AG04450 (cell line): ENCODE results near the gene GUCA2A. TPM values are rescaled to one million over a fixed set of nuclear protein-coding genes. Genes with fewer than 3 reads are reported as not detected.

ENCODE experiments used
- CTCF ChIA-PET: fragments of 300-600, 350-600 bp; formaldehyde crosslinking; extraction: SDS; loops from one replicate; lab custom pipeline; 2022; ENCODE audit warnings: antibody characterized with exemption, inconsistent platforms; lab: Charles Lee
- POLR2A ChIA-PET: fragments of 350-600 bp; formaldehyde crosslinking; extraction: SDS; loops from one replicate; lab custom pipeline; 2021; ENCODE audit warnings: antibody characterized with exemption, inconsistent platforms; lab: Yijun Ruan, JAX
- DNase-seq: peaks from one replicate; pipeline ENCODE4 v3.0.0-alpha.2; 2011; ENCODE audit warnings: low read depth, low spot score
- H3K27ac ChIP-seq: one replicate; pipeline ENCODE4 v1.5.1; 2012; ENCODE audit warnings: low read depth, low read length, control low read depth
- H3K27me3 ChIP-seq: one replicate; pipeline ENCODE4 v1.6.0; 2012; ENCODE audit warnings: low read length; ENCODE audit not compliant: control insufficient read depth, insufficient read depth
- H3K4me3 ChIP-seq: 2 replicates; pipeline ENCODE4 v1.5.1; 2011; ENCODE audit warnings: mild to moderate bottlenecking, low read depth, low read length, control low read depth
- H3K9me3 ChIP-seq: 2 replicates; pipeline ENCODE4 v1.5.1; 2012; ENCODE audit warnings: low read length; ENCODE audit not compliant: control insufficient read depth, insufficient read depth
- polyA plus RNA-seq: library from polyadenylated mRNA; depleted of rRNA; stranded (reverse); fragments of >200 nt; gene quantifications from 2 replicates; pipeline ENCODE4 v1.2.3, GENCODE V29; 2011
- TF ChIP-seq, protein P1 (sequence below): IDR thresholded peaks from 2 replicates; pipeline ENCODE4 v1.5.1; 2011; ENCODE audit warnings: low read depth, low read length, control low read depth, inconsistent platforms

GUCA2A gene
- polyA plus RNA-seq, 1 experiment, result not detected

DNA sequence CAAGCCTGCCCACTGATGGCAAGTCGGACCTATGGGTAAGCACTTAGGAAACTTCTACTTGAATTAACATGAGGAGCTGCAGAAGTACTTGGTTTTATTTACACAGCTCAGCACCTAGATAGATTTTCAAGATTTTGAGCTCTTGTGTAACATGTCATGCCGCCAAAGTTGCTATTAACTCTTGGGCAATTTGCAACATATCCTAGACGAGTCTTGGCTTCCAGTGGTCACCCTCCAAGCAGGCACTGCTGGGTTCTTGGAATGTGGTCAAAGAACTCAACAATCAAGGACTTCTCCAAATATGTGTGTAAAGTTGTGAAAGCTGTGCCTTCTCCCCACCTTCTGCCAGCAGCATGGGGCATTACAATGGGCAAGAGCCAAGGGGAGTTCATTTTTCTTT, 29.1 kb downstream of the GUCA2A start:
- peaks cover 24% of the 10 kb centered on the region for H3K27me3 ChIP-seq
- TF ChIP-seq, protein P1, sequence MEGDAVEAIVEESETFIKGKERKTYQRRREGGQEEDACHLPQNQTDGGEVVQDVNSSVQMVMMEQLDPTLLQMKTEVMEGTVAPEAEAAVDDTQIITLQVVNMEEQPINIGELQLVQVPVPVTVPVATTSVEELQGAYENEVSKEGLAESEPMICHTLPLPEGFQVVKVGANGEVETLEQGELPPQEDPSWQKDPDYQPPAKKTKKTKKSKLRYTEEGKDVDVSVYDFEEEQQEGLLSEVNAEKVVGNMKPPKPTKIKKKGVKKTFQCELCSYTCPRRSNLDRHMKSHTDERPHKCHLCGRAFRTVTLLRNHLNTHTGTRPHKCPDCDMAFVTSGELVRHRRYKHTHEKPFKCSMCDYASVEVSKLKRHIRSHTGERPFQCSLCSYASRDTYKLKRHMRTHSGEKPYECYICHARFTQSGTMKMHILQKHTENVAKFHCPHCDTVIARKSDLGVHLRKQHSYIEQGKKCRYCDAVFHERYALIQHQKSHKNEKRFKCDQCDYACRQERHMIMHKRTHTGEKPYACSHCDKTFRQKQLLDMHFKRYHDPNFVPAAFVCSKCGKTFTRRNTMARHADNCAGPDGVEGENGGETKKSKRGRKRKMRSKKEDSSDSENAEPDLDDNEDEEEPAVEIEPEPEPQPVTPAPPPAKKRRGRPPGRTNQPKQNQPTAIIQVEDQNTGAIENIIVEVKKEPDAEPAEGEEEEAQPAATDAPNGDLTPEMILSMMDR, result no peak
- no peak for DNase-seq
- no peak overlapping the region for H3K4me3 ChIP-seq
- H3K27ac ChIP-seq, result no peak overlapping the region
- ChIA-PET CTCF (no interaction called here), POLR2A (no interaction called here)
- H3K9me3 ChIP-seq, result no peaks in the 10 kb centered on the region; the same call in 1 of the 2 replicates

DNA sequence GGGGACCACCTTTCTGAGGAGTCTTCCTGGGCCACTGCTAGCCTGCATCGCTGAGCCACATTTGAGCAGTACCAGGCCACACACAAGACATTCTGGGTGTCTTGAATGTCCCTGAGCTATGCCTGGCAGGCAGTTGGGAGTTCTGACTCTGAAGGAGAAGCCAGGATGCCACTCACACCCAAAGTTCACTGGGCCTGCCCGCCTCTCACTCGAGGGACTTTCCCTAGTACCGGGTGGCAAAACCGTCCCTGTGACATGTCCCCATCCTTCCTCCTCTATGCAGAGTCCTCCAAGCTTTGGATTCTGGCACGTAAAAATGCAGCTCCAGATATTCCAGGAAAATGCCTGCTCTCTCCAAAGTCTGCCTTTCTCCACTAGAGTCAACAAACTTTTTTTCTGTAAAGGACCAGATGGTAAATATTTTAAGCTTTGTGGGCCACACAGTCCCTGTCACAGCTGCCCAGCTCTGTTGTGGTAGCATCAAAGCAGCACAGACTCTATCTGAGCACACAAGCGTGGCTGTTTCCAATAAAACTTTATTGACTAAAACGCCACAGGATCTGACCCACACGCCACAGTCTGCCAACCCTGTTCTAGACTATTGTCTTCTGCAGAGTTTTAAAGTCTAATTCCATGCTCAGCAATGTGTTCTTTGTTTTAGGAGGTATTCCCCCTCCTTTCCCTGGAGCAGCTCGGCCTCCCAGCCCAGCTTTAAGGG, 30.6 kb downstream of the GUCA2A start:
- Histone ChIP-seq H3K27ac (no peak overlapping the region), H3K4me3 (no peak overlapping the region), H3K9me3 (no peaks in the 10 kb centered on the region; the same call in 1 of the 2 replicates), H3K27me3 (peaks cover 32% of the 10 kb centered on the region)
- CTCF ChIA-PET, result no interaction called here
- TF ChIP-seq, protein P1, result no peak
- DNase-seq, result no peak
- POLR2A ChIA-PET, result no interaction called here

DNA sequence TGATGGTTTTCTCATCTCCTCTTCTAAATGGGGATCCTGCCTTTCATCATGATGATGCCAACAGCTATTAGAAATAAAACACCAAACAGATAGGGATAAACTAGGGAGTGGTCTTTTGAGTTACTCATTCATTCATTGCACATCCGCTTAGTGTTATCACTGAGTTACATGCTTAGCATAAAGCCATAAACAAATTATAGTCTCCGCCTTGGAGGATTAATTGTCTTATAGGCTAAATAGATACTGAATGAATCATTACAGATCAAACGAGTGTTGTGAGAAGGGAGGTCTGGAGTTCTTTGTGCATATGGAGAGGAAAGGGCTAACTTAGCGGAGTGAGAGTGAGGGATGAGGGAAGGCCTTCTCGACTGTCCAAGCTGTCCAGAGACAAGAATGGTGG, 31.2 kb downstream of the GUCA2A start:
- Histone ChIP-seq H3K4me3 (no peak overlapping the region), H3K9me3 (no peaks in the 10 kb centered on the region; the same call in 1 of the 2 replicates), H3K27me3 (peaks cover 32% of the 10 kb centered on the region), H3K27ac (no peak overlapping the region)
- TF ChIP-seq, protein P1, result no peak
- POLR2A ChIA-PET, result no interaction called here
- CTCF ChIA-PET, result no interaction called here
- no peak for DNase-seq

DNA sequence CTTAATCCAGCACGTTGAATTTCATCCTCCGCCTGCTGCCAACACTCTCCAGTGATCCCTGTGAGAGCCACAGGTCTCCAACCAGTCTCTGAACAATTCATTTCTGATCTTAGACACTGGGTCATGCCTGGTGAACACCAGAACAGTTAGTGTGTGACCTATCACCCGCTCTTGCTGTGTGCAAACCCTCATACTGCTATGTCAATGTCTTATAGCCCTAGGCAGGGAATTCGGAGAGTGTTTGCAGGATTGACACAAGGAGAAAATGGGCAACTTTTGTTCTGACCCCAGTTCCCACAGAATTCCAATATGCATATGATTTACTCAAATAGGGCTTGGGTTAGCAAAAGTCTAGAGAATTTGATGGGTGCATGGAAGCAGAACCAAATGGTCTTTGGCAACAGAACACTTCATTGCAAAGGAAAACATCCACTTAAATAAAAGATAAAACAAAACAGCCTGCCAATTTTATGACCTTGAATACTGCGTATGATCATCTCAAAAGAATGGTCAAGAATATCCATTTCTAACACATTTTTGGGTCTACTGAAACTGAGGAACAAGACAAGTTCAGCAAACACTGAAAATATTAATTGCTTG, 34.4 kb downstream of the GUCA2A start:
- no peaks in the 10 kb centered on the region for H3K9me3 ChIP-seq
- no peak overlapping the region for H3K27ac ChIP-seq
- CTCF ChIA-PET, result no interaction called here
- TF ChIP-seq, protein P1, result no peak
- peaks cover 28% of the 10 kb centered on the region for H3K27me3 ChIP-seq
- DNase-seq, result no peak
- POLR2A ChIA-PET, result no interaction called here
- H3K4me3 ChIP-seq, result no peak overlapping the region

DNA sequence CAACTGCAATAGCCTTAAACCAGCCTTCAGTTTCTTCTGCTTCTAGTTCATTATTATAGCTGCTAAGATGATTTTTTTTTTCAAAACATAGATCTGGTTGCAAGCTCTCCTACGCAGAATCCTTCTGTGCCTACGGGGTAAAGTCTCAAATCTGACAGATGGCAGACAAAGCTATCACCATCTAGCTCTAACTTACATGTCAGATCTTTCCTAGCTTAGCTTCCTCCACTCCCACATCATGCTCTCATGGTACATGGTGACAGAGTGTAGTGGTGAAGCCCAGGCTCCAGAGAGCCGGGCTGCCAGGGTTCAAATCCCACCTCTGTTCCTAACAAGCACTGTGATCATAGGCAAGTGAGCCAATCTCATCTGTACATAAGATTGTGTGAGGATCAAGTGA, 35.6 kb downstream of the GUCA2A start:
- ChIA-PET POLR2A (no interaction called here), CTCF (no interaction called here)
- TF ChIP-seq, protein P1, result no peak

More for the DNA sequence above, 35.6 kb downstream of the GUCA2A start:
- peaks cover 21% of the 10 kb centered on the region for H3K27me3 ChIP-seq
- no peaks in the 10 kb centered on the region for H3K9me3 ChIP-seq
- H3K4me3 ChIP-seq, result no peak overlapping the region
- H3K27ac ChIP-seq, result no peak overlapping the region
- DNase-seq, result no peak
